ENCODE measurements around the gene SOCS3.

SOCS3 gene

GRCh38 chr17:78390241-78391050, 30.6 kb upstream of the SOCS3 start:
- DNase-seq (ENCODE audit: low read depth in 2 of 2): no peak

- DNase-seq (ENCODE audit: low read depth in 2 of 2): no peak
Measured at GRCh38 chr17:78387977-78388941, 28.4 kb upstream of the SOCS3 start.

- no peak for DNase-seq (ENCODE audit: low read depth in 2 of 2)
Measured at GRCh38 chr17:78384479-78385175, 24.8 kb upstream of the SOCS3 start.

- peak in 1 of 2 donors; percentile 30 for DNase-seq (ENCODE audit: low read depth in 2 of 2)
Measured at GRCh38 chr17:78383725-78384471, 24.0 kb upstream of the SOCS3 start.

- peak; percentile 37 to 46 for DNase-seq (ENCODE audit: low read depth in 2 of 2)
Measured at GRCh38 chr17:78381601-78382232, 21.8 kb upstream of the SOCS3 start.

GRCh38 chr17:78380370-78380769, 20.5 kb upstream of the SOCS3 start:
- DNase-seq (ENCODE audit: low read depth in 2 of 2): no peak

GRCh38 chr17:78379131-78379491, 19.2 kb upstream of the SOCS3 start:
- no peak for DNase-seq (ENCODE audit: low read depth in 2 of 2)

- peak; percentile 58 to 76 for DNase-seq (ENCODE audit: low read depth in 2 of 2)
Measured at GRCh38 chr17:78378225-78379130, 18.6 kb upstream of the SOCS3 start, which contains the start of gene PGS1. TSS of gene PGS1 (plus strand) at chr17:78378649. CDS start at chr17:78378666, 17 bp downstream.

GRCh38 chr17:78377858-78378224, 18.0 kb upstream of the SOCS3 start:
- DNase-seq (ENCODE audit: low read depth in 2 of 2): no peak

- DNase-seq (ENCODE audit: low read depth in 2 of 2): no peak
Measured at GRCh38 chr17:78376161-78376560, 16.3 kb upstream of the SOCS3 start.

- no peak for DNase-seq (ENCODE audit: low read depth in 2 of 2)
Measured at GRCh38 chr17:78375401-78376151, 15.7 kb upstream of the SOCS3 start.

GRCh38 chr17:78374631-78375274, 14.9 kb upstream of the SOCS3 start:
- no peak for DNase-seq (ENCODE audit: low read depth in 2 of 2)

GRCh38 chr17:78374189-78374588, 14.3 kb upstream of the SOCS3 start:
- no peak for DNase-seq (ENCODE audit: low read depth in 2 of 2)

GRCh38 chr17:78372841-78373240, 13.0 kb upstream of the SOCS3 start:
- DNase-seq (ENCODE audit: low read depth in 2 of 2): no peak

- DNase-seq (ENCODE audit: low read depth in 2 of 2): no peak
Measured at GRCh38 chr17:78371056-78371455, 11.2 kb upstream of the SOCS3 start.

- no peak for DNase-seq (ENCODE audit: low read depth in 2 of 2)
Measured at GRCh38 chr17:78369791-78370381, 10.0 kb upstream of the SOCS3 start.

GRCh38 chr17:78368854-78369495, 9.1 kb upstream of the SOCS3 start:
- no peak for DNase-seq (ENCODE audit: low read depth in 2 of 2)

- DNase-seq (ENCODE audit: low read depth in 2 of 2): no peak
Measured at GRCh38 chr17:78368348-78368747, 8.5 kb upstream of the SOCS3 start.
